Activated T-cell treated with anti-CD3 and anti-CD28 coated beads for 24 hours (primary cell): ENCODE data around the gene KIF23.
A peak's percentile ranks its signal among the peaks of the same experiment; 100 is the strongest.
"Not testable (repeated sequence)": the region's sequence is repeated elsewhere in the genome, so short reads cannot be mapped to it uniquely, and the experiment has no call there.

Experiments used
- DNase-seq: peaks from one replicate; pipeline ENCODE4 v3.0.0-alpha.2; 2020; ENCODE audit warnings: low read depth

The KIF23 gene

GRCh38 chr15:69434679-69435078, 20.5 kb downstream of the KIF23 start:
- no peak for DNase-seq

- no peak for DNase-seq
These were observed 21.8 kb downstream of the KIF23 start for GRCh38 chr15:69435985-69436384.

- no peak for DNase-seq
These were observed 22.8 kb downstream of the KIF23 start for GRCh38 chr15:69436951-69437350.

GRCh38 chr15:69439623-69440022, 25.5 kb downstream of the KIF23 start:
- DNase-seq, result no peak

- DNase-seq, result no peak
These were observed 29.0 kb downstream of the KIF23 start for GRCh38 chr15:69443032-69443611.

- no peak for DNase-seq
These were observed 30.5 kb downstream of the KIF23 start for GRCh38 chr15:69444686-69445085.

- no peak for DNase-seq
These were observed 32.8 kb downstream of the KIF23 start for GRCh38 chr15:69446953-69447352.

GRCh38 chr15:69450221-69450620, 36.1 kb downstream of the KIF23 start:
- not testable (repeated sequence) for DNase-seq

GRCh38 chr15:69450968-69451695, 37.0 kb downstream of the KIF23 start:
- no peak for DNase-seq

- no peak for DNase-seq
These were observed 38.0 kb downstream of the KIF23 start for GRCh38 chr15:69451951-69452691.

GRCh38 chr15:69452692-69453521, 38.8 kb downstream of the KIF23 start, which contains the start of gene RPLP1:
RPLP1 (plus strand) TSS chr15:69452818; CDS start chr15:69452949, 131 bp downstream.
- peak; percentile 93 for DNase-seq

- DNase-seq, result no peak
These were observed 40.8 kb downstream of the KIF23 start for GRCh38 chr15:69454953-69455352.

GRCh38 chr15:69456208-69457166, 42.3 kb downstream of the KIF23 start:
- DNase-seq, result no peak

- DNase-seq, result no peak
These were observed 43.4 kb downstream of the KIF23 start for GRCh38 chr15:69457304-69458280.

- DNase-seq, result no peak
These were observed 44.9 kb downstream of the KIF23 start for GRCh38 chr15:69459066-69459465.

GRCh38 chr15:69460481-69460880, 46.3 kb downstream of the KIF23 start:
- DNase-seq, result no peak

GRCh38 chr15:69462030-69462492, 47.9 kb downstream of the KIF23 start:
- no peak for DNase-seq

- peak; percentile 91 for DNase-seq
These were observed 48.5 kb downstream of the KIF23 start for GRCh38 chr15:69462493-69463181.

GRCh38 chr15:69463182-69463756, 49.1 kb downstream of the KIF23 start:
- DNase-seq, result no peak
